ENCODE measurements around the gene MYO1E.
"Not testable (repeated sequence)": the region's sequence is repeated elsewhere in the genome, so short reads cannot be mapped to it uniquely, and the experiment has no call there.

MYO1E gene

GRCh38 chr15:59372352-59373211, at the start of gene MYO1E:
MYO1E (minus strand) TSS chr15:59372871; CDS start chr15:59372500, 371 bp downstream.
- DNase-seq (ENCODE audit: low read depth in 3 of 3, low spot score in 1 of 3) = no peak

- no peak for DNase-seq (ENCODE audit: low read depth in 3 of 3, low spot score in 1 of 3)
These were observed 48.4 kb upstream of the MYO1E start for GRCh38 chr15:59420986-59421618.

- no peak for DNase-seq (ENCODE audit: low read depth in 3 of 3, low spot score in 1 of 3)
These were observed 47.4 kb upstream of the MYO1E start for GRCh38 chr15:59420108-59420507.

- DNase-seq (ENCODE audit: low read depth in 3 of 3, low spot score in 1 of 3) = no peak
These were observed 46.5 kb upstream of the MYO1E start for GRCh38 chr15:59419170-59419569.

GRCh38 chr15:59416816-59417215, 44.1 kb upstream of the MYO1E start:
- DNase-seq (ENCODE audit: low read depth in 3 of 3, low spot score in 1 of 3) = no peak

- DNase-seq (ENCODE audit: low read depth in 3 of 3, low spot score in 1 of 3) = no peak
These were observed 40.9 kb upstream of the MYO1E start for GRCh38 chr15:59413577-59413976.

- DNase-seq (ENCODE audit: low read depth in 3 of 3, low spot score in 1 of 3) = no peak
These were observed 37.8 kb upstream of the MYO1E start for GRCh38 chr15:59410391-59410896.

GRCh38 chr15:59407946-59408345, 35.3 kb upstream of the MYO1E start:
- DNase-seq (ENCODE audit: low read depth in 3 of 3, low spot score in 1 of 3) = no peak

- DNase-seq (ENCODE audit: low read depth in 3 of 3, low spot score in 1 of 3) = no peak
These were observed 33.8 kb upstream of the MYO1E start for GRCh38 chr15:59406446-59406845.

- DNase-seq (ENCODE audit: low read depth in 3 of 3, low spot score in 1 of 3) = no peak
These were observed 32.4 kb upstream of the MYO1E start for GRCh38 chr15:59405079-59405478.

GRCh38 chr15:59401824-59402569, 29.3 kb upstream of the MYO1E start:
- no peak for DNase-seq (ENCODE audit: low read depth in 3 of 3, low spot score in 1 of 3)

GRCh38 chr15:59401051-59401823, 28.6 kb upstream of the MYO1E start:
- not testable (repeated sequence) for DNase-seq (ENCODE audit: low read depth in 3 of 3, low spot score in 1 of 3)

- DNase-seq (ENCODE audit: low read depth in 3 of 3, low spot score in 1 of 3) = no peak
These were observed 27.6 kb upstream of the MYO1E start for GRCh38 chr15:59400103-59400813.

- no peak for DNase-seq (ENCODE audit: low read depth in 3 of 3, low spot score in 1 of 3)
These were observed 26.9 kb upstream of the MYO1E start for GRCh38 chr15:59399465-59400102.

- no peak for DNase-seq (ENCODE audit: low read depth in 3 of 3, low spot score in 1 of 3)
These were observed 25.5 kb upstream of the MYO1E start for GRCh38 chr15:59398220-59398619.

GRCh38 chr15:59396679-59397078, 24.0 kb upstream of the MYO1E start:
- no peak for DNase-seq (ENCODE audit: low read depth in 3 of 3, low spot score in 1 of 3)

GRCh38 chr15:59396211-59396610, 23.5 kb upstream of the MYO1E start:
- DNase-seq (ENCODE audit: low read depth in 3 of 3, low spot score in 1 of 3) = no peak

- no peak for DNase-seq (ENCODE audit: low read depth in 3 of 3, low spot score in 1 of 3)
These were observed 21.5 kb upstream of the MYO1E start for GRCh38 chr15:59394166-59394661.

- DNase-seq (ENCODE audit: low read depth in 3 of 3, low spot score in 1 of 3) = no peak
These were observed 19.6 kb upstream of the MYO1E start for GRCh38 chr15:59392299-59392698.

GRCh38 chr15:59388670-59389069, 16.0 kb upstream of the MYO1E start:
- no peak for DNase-seq (ENCODE audit: low read depth in 3 of 3, low spot score in 1 of 3)

Measured in stimulated activated CD4-positive, alpha-beta T cell treated with anti-CD3 and anti-CD28 coated beads, TNF-alpha, amount 100 ng/mL, for 1 hour (primary cell).